HepG2 (cell line): ENCODE data around the gene SYS1. TPM values are rescaled to one million over a fixed set of nuclear protein-coding genes. Genes with fewer than 3 reads are reported as not detected.
A peak's percentile ranks its signal among the peaks of the same experiment; 100 is the strongest.

Source experiments
- ELF4 ChIP-seq: sonication (generic); formaldehyde crosslinking; IDR thresholded peaks from 2 replicates; pipeline ENCODE4 v1.5.0; 2020; ENCODE audit warnings: missing genetic modification reagents, mild to moderate bottlenecking, moderate library complexity, borderline replicate concordance
- MZF1 ChIP-seq: sonication (generic); formaldehyde crosslinking; IDR thresholded peaks from 2 replicates; pipeline ENCODE4 v1.8.1; 2023; ENCODE audit warnings: mild to moderate bottlenecking, missing genetic modification reagents, borderline replicate concordance
- THYN1 ChIP-seq: sonication (generic); formaldehyde crosslinking; IDR thresholded peaks from 2 replicates; pipeline ENCODE4 v1.8.1; 2023; ENCODE audit warnings: low read depth, mild to moderate bottlenecking, moderate library complexity, missing genetic modification reagents, borderline replicate concordance
- ZNF264 ChIP-seq: sonication (generic); formaldehyde crosslinking; IDR thresholded peaks from 2 replicates; pipeline ENCODE4 v1.4.0; 2020; ENCODE audit warnings: missing genetic modification reagents
- ZNF331 ChIP-seq: sonication (generic); formaldehyde crosslinking; IDR thresholded peaks from 2 replicates; pipeline ENCODE4 v1.4.0; 2020; ENCODE audit warnings: missing genetic modification reagents
- ZNF562 ChIP-seq: sonication (generic); formaldehyde crosslinking; IDR thresholded peaks from 2 replicates; pipeline ENCODE4 v1.8.0; 2022; ENCODE audit warnings: missing genetic modification reagents, borderline replicate concordance
- polyA plus RNA-seq, 8 experiments: library from polyadenylated mRNA; depleted of rRNA in 3 of 8; stranded (reverse) in 7 of 8; unstranded in 1 of 8; fragments of >200 nt; fragmentation: Illumina TruSeq in 4 of 8; extraction: Trizol in 4 of 8; gene quantifications; 2 replicates each; pipeline versions ENCODE4 v1.2.1 to v1.2.3, GENCODE V29; 2011 to 2016; ENCODE audit warnings: low read depth in 4 of 8, missing spikeins in 1 of 8, mixed read lengths in 1 of 8; ENCODE audit not compliant: insufficient read depth in 1 of 8
- total RNA-seq, 5 experiments: library from RNA; depleted of rRNA; stranded (reverse); fragments of >200 nt; fragmentation: Illumina TruSeq; extraction: Trizol; gene quantifications; 2 replicates each; pipeline ENCODE4 v1.2.3, GENCODE V29; 2016; ENCODE audit warnings: low read depth in 1 of 5
- TF ChIP-seq, protein P1 (sequence below), 2 experiments: fragments of 450-650 bp in 1 of 2; sonication (generic) in 1 of 2; formaldehyde crosslinking in 1 of 2; IDR thresholded peaks; 2 replicates each; pipeline versions ENCODE4 v1.6.1 to v1.8.0; 2016 to 2022; ENCODE audit warnings: antibody characterized with exemption in 1 of 2, mild to moderate bottlenecking in 1 of 2, missing genetic modification reagents in 1 of 2
- TF ChIP-seq, protein P2 (sequence below): IDR thresholded peaks from 2 replicates; pipeline ENCODE4 v1.6.1; 2016; ENCODE audit warnings: missing genetic modification reagents, missing compliant biosample characterization
- TF ChIP-seq, protein P3 (sequence below): sonication (generic); formaldehyde crosslinking; IDR thresholded peaks from 2 replicates; pipeline ENCODE4 v1.4.0; 2020; ENCODE audit warnings: mild to moderate bottlenecking, missing genetic modification reagents

Gene SYS1
- total and polyA plus RNA-seq, 2 of the 13 experiments (the other 11 are each of a cell fraction or from before 2014, with no cell fraction given) = 38.3 to 65.6 TPM

- TF ChIP-seq THYN1 (no peak), ZNF562 (CRISPR knock-in tag) (no peak), ZNF264 (CRISPR knock-in tag) (peak; percentile 86; the same call in 1 of the 2 replicates), ELF4 (CRISPR knock-in tag) (peak; percentile 100), MZF1 (CRISPR knock-in tag) (0 out of 2 replicates have a peak, but pooled peaks have one; percentile 52), ZNF331 (CRISPR knock-in tag) (peak; percentile 78; the same call in 1 of the 2 replicates)
- TF ChIP-seq, protein P1, sequence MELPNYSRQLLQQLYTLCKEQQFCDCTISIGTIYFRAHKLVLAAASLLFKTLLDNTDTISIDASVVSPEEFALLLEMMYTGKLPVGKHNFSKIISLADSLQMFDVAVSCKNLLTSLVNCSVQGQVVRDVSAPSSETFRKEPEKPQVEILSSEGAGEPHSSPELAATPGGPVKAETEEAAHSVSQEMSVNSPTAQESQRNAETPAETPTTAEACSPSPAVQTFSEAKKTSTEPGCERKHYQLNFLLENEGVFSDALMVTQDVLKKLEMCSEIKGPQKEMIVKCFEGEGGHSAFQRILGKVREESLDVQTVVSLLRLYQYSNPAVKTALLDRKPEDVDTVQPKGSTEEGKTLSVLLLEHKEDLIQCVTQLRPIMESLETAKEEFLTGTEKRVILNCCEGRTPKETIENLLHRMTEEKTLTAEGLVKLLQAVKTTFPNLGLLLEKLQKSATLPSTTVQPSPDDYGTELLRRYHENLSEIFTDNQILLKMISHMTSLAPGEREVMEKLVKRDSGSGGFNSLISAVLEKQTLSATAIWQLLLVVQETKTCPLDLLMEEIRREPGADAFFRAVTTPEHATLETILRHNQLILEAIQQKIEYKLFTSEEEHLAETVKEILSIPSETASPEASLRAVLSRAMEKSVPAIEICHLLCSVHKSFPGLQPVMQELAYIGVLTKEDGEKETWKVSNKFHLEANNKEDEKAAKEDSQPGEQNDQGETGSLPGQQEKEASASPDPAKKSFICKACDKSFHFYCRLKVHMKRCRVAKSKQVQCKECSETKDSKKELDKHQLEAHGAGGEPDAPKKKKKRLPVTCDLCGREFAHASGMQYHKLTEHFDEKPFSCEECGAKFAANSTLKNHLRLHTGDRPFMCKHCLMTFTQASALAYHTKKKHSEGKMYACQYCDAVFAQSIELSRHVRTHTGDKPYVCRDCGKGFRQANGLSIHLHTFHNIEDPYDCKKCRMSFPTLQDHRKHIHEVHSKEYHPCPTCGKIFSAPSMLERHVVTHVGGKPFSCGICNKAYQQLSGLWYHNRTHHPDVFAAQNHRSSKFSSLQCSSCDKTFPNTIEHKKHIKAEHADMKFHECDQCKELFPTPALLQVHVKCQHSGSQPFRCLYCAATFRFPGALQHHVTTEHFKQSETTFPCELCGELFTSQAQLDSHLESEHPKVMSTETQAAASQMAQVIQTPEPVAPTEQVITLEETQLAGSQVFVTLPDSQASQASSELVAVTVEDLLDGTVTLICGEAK (IDR thresholded peaks at IDR 0.05) = peak; percentile 74
- TF ChIP-seq, protein P1 (CRISPR knock-in tag; IDR thresholded peaks at IDR 0.05) = peak; percentile 92; the same call in 1 of the 2 replicates
- TF ChIP-seq, protein P2, sequence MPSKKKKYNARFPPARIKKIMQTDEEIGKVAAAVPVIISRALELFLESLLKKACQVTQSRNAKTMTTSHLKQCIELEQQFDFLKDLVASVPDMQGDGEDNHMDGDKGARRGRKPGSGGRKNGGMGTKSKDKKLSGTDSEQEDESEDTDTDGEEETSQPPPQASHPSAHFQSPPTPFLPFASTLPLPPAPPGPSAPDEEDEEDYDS (CRISPR knock-in tag) = peak; percentile 92
- TF ChIP-seq, protein P3, sequence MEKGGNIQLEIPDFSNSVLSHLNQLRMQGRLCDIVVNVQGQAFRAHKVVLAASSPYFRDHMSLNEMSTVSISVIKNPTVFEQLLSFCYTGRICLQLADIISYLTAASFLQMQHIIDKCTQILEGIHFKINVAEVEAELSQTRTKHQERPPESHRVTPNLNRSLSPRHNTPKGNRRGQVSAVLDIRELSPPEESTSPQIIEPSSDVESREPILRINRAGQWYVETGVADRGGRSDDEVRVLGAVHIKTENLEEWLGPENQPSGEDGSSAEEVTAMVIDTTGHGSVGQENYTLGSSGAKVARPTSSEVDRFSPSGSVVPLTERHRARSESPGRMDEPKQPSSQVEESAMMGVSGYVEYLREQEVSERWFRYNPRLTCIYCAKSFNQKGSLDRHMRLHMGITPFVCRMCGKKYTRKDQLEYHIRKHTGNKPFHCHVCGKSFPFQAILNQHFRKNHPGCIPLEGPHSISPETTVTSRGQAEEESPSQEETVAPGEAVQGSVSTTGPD = no peak
These were observed 53.1 kb downstream of the SYS1 start, which contains the start of gene PIGT (continued) for GRCh38 chr20:45415822-45416637.
